DOHH2 (cell line): ENCODE measurements around the gene TPD52L2.

Experiments
- H3F3A ChIP-seq: fragments of 200-600 bp; sonication (generic), shearing (Covaris generic); 2 replicates; pipeline ENCODE4 v1.6.0; 2016; ENCODE audit warnings: antibody characterized with exemption, mild to moderate bottlenecking; ENCODE audit not compliant: control insufficient read depth, insufficient read depth
- H3K27ac ChIP-seq: fragments of 200-600 bp; sonication (generic); 2 replicates; pipeline ENCODE4 v1.5.1; 2014; ENCODE audit warnings: low read depth, mild to moderate bottlenecking, low read length, moderate library complexity
- H3K27me3 ChIP-seq: fragments of 200-600 bp; sonication (generic); 2 replicates; pipeline ENCODE4 v1.6.1; 2014; ENCODE audit warnings: mild to moderate bottlenecking, low read length, mixed read lengths; ENCODE audit not compliant: control insufficient read depth
- H3K36me3 ChIP-seq: fragments of 200-600 bp; sonication (generic); 2 replicates; pipeline ENCODE4 v1.6.1; 2014; ENCODE audit warnings: mild to moderate bottlenecking, low read length, moderate library complexity, mixed read lengths; ENCODE audit not compliant: control insufficient read depth
- H3K4me1 ChIP-seq: fragments of 200-600 bp; sonication (generic); 2 replicates; pipeline ENCODE4 v1.6.1; 2014; ENCODE audit warnings: mild to moderate bottlenecking, low read length, mixed read lengths; ENCODE audit not compliant: control insufficient read depth
- H3K4me2 ChIP-seq: fragments of 200-600 bp; sonication (generic); 2 replicates; pipeline ENCODE4 v1.6.0; 2014; ENCODE audit warnings: mild to moderate bottlenecking, low read length, moderate library complexity
- H3K4me3 ChIP-seq: fragments of 200-600 bp; sonication (generic); 2 replicates; pipeline ENCODE4 v1.5.1; 2014; ENCODE audit warnings: mild to moderate bottlenecking, low read length, mixed read lengths
- H3K79me2 ChIP-seq: fragments of 200-600 bp; sonication (generic); 2 replicates; pipeline ENCODE4 v1.6.1; 2014; ENCODE audit warnings: mild to moderate bottlenecking, low read length, mixed read lengths; ENCODE audit not compliant: control insufficient read depth
- H3K9me2 ChIP-seq: fragments of 200-600 bp; sonication (generic); replicated peaks from 2 replicates; pipeline ENCODE4 v1.6.1; 2014; ENCODE audit warnings: mild to moderate bottlenecking, low read length, mixed read lengths; ENCODE audit not compliant: control insufficient read depth
- H3K9me3 ChIP-seq: fragments of 200-600 bp; sonication (generic); 2 replicates; pipeline ENCODE4 v1.6.1; 2014; ENCODE audit warnings: antibody characterized with exemption, low read length, mixed read lengths; ENCODE audit not compliant: control insufficient read depth, insufficient read depth
- H4K20me1 ChIP-seq: fragments of 200-600 bp; sonication (generic); 2 replicates; pipeline ENCODE4 v1.6.0; 2014; ENCODE audit warnings: low read depth, mild to moderate bottlenecking, antibody characterized with exemption, low read length, moderate library complexity; ENCODE audit not compliant: control insufficient read depth, insufficient read depth
- CTCF ChIP-seq: fragments of 200-600 bp; sonication (generic); IDR thresholded peaks from one replicate; pipeline ENCODE4 v1.5.1; 2014; ENCODE audit warnings: antibody characterized with exemption, mild to moderate bottlenecking, low read depth, low read length; ENCODE audit not compliant: poor library complexity, severe bottlenecking
- EZH2phosphoT487 ChIP-seq: fragments of 200-600 bp; sonication (generic); IDR thresholded peaks from 2 replicates; pipeline ENCODE4 v1.6.1; 2017; ENCODE audit warnings: borderline replicate concordance, mild to moderate bottlenecking, antibody characterized with exemption, low read length, moderate library complexity, mixed read lengths

TPD52L2 gene

GRCh38 chr20:63864978-63865640 is at the start of gene TPD52L2:
Gene TPD52L2 (plus strand): TSS chr20:63865270. CDS start chr20:63865366, 96 bp downstream.
- H3K79me2 ChIP-seq = peaks cover 54% of the 10 kb centered on the region
- H3K27me3 ChIP-seq = no peaks in the 10 kb centered on the region
- H3K9me3 ChIP-seq = no peaks in the 10 kb centered on the region
- H3K36me3 ChIP-seq = peaks cover 43% of the 10 kb centered on the region
- peaks cover 3% of the 10 kb centered on the region; the same call in 1 of the 2 replicates for H3F3A ChIP-seq
- H3K4me3 ChIP-seq = peak within 1 kb of the TSS; percentile 98
- H4K20me1 ChIP-seq = peaks cover 3% of the 10 kb centered on the region; the same call in 1 of the 2 replicates
- H3K4me2 ChIP-seq = peak within 1 kb of the TSS; percentile 94
- peak within 1 kb of the TSS; percentile 75 for H3K27ac ChIP-seq
- TF ChIP-seq CTCF = no peak
- no peak for TF ChIP-seq EZH2phosphoT487
- H3K9me2 ChIP-seq = no peaks in the 10 kb centered on the region
- peaks cover 14% of the 10 kb centered on the region for H3K4me1 ChIP-seq

- Histone ChIP-seq H3K4me3 (no peak overlapping the region), H3K4me2 (no peak overlapping the region), H3K79me2 (no peaks in the 10 kb centered on the region), H3F3A (no peaks in the 10 kb centered on the region), H3K9me2 (no peaks in the 10 kb centered on the region), H4K20me1 (no peaks in the 10 kb centered on the region), H3K4me1 (no peaks in the 10 kb centered on the region), H3K27me3 (no peaks in the 10 kb centered on the region), H3K27ac (no peak overlapping the region), H3K9me3 (no peaks in the 10 kb centered on the region; the same call in 1 of the 2 replicates), H3K36me3 (no peaks in the 10 kb centered on the region)
- TF ChIP-seq EZH2phosphoT487 = no peak
- no peak for TF ChIP-seq CTCF
Observed at GRCh38 chr20:63815615-63816253, 49.3 kb upstream of the TPD52L2 start.

- TF ChIP-seq CTCF (no peak), EZH2phosphoT487 (no peak)
- Histone ChIP-seq H3K27me3 (peaks cover 12% of the 10 kb centered on the region), H3F3A (no peaks in the 10 kb centered on the region), H3K79me2 (no peaks in the 10 kb centered on the region), H3K4me1 (no peaks in the 10 kb centered on the region), H3K4me3 (no peak overlapping the region), H3K36me3 (no peaks in the 10 kb centered on the region), H3K27ac (no peak overlapping the region), H3K9me2 (no peaks in the 10 kb centered on the region), H3K4me2 (no peak overlapping the region), H3K9me3 (no peaks in the 10 kb centered on the region; the same call in 1 of the 2 replicates), H4K20me1 (no peaks in the 10 kb centered on the region)
Observed at GRCh38 chr20:63819224-63819921, 45.7 kb upstream of the TPD52L2 start.
